ENCODE measurements around the gene MTRR.

DNA sequence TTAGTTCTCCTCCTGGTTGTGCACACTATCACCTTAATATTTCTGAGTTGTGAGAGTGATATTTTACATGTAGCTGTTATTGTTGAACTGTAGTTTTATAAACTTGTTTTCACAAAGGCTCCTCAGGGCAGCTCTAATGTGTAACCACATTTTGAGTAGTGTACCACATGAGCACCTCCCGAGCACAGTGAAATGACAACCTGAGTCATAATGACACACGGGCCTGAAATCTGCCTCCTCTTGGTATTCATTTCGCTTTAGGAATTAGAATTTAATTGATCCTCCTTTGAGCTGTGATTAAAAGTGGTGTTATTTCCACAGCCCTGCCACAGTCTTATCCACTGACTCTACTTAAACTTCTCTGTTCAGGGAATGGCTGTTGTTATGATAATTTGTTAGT is 7.9 kb downstream of the MTRR start:
- TF ChIP-seq, protein P1, sequence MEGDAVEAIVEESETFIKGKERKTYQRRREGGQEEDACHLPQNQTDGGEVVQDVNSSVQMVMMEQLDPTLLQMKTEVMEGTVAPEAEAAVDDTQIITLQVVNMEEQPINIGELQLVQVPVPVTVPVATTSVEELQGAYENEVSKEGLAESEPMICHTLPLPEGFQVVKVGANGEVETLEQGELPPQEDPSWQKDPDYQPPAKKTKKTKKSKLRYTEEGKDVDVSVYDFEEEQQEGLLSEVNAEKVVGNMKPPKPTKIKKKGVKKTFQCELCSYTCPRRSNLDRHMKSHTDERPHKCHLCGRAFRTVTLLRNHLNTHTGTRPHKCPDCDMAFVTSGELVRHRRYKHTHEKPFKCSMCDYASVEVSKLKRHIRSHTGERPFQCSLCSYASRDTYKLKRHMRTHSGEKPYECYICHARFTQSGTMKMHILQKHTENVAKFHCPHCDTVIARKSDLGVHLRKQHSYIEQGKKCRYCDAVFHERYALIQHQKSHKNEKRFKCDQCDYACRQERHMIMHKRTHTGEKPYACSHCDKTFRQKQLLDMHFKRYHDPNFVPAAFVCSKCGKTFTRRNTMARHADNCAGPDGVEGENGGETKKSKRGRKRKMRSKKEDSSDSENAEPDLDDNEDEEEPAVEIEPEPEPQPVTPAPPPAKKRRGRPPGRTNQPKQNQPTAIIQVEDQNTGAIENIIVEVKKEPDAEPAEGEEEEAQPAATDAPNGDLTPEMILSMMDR (conservative IDR thresholded peaks at IDR 0.05; ENCODE audit: low read depth, low read length): no peak
- no peak for TF ChIP-seq EZH2phosphoT487 (IDR thresholded peaks at IDR 0.05; ENCODE audit: borderline replicate concordance, low read length)
